Stimulated activated CD8-positive, alpha-beta memory T cell treated with anti-CD3 and anti-CD28 coated beads, Interleukin-4, amount 100 ng/mL, for 1 hour (primary cell): ENCODE data around the gene DIAPH3.

Source experiments
- DNase-seq, 2 donors: peaks; one replicate each; pipeline ENCODE4 v3.0.0-alpha.2; 2020; ENCODE audit warnings: low read depth in 2 of 2, low spot score in 1 of 2

Gene DIAPH3

DNA sequence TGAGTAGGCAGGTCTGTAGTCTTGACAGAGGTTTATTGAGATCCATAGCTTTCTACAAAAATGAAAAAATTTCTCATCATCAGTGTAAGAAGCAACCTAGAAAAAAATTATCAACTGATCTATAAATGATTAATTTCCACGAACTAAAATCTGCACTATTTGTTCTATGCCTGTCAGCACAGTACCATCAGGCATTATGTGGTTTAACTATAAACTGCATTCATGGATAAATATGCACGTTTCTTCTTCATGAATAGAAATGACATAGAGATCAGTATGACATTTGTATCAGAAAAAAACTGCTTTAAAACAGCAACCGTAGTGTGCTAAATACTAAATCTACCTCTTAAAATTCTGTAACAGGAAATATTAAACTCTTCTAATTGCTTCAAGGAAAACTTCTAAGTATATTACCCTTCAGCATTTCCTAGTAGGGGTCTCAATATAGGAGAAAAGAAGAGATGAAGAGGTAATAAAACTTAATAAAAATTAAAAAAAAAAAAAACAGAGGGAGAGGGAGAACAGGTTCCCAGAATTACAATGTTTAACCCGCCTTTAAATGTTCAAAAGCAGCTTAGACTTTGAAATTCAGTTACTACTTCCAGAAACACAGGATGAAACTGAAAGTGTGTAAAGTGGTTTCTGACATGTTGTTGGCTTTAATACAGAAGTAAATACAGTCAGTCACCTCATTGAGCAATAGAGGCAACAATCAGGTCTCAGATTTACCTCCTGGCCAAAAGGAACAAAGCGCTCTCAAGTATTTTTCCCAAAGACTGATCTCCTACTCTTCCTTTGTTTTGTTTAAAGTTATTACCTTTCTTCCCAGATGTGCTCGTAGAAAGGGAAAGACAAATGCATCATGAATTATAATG is 144.4 kb downstream of the DIAPH3 start:
- DNase-seq = no peak

DNA sequence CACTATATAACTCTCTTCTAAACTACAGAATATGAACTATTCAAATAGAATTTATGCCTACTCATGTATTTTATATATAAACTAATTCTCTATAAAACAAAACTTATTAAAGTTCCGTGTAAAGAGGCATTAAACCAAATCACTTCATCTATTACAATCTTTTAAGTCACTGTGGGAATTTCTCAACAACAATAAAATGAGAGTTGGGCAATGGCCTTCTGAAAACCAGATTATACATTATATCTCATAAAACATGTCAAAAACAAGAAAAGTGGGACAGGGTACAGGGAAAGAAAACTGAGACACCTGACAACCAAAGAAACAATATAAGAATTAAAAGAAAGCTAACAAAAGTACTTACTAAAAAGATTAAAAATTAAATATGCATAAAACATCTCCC is 145.2 kb downstream of the DIAPH3 start:
- DNase-seq = no peak

DNA sequence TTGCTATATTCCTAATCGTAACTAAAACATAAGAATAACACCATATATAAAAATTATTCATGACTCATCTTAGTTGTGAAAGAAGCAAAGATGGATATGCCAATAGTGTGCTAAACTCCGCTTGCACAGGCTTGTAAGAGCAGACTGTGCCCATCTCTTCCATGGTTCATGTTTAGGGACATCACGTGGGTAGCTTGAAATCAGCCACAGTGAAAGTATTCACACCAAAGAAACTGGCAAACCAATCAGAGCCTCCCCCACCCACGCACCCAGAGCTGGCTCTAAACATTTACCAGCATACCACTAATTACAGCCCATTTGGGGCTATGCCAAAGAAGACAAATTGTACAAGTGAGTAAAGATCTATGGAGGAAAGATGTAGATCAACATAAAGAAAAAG is 147.5 kb downstream of the DIAPH3 start:
- DNase-seq = no peak

DNA sequence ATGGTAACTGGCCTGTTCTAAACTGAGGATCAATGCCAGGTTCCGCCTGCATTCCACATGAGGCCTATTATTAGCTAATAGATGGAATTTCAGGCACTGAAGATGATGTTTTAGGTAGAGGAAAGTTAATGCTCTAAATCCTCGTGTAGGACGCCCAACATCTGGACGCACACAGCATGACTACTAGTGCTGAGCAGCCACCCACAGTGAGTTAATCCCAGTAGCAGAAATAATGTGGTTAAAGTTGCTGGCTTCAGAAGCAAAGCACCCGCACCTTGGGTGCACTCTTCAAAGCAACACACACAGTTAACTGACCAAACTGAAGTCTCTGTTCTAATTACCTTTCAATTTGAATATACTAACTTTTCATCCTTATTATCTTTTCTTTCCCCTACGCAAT is 150.6 kb downstream of the DIAPH3 start:
- no peak for DNase-seq

DNA sequence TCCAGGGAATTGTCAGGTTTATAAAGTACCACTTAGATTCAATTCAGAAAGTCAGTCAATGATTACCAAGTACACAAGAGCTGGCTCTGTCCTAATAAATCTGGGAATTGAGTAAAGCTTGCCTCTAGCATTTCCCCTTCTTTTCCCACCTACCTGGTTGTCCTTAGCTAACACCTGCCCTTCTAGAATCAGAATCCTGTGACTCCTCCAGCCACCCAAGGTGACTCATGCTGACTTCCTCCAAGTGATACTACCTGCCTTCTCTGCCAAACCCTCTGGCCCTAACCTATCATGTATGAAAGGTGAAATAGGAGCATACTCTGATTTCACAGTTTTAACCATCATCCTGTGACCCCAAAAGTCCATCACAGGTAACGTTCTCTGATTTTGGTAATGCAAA is 151.2 kb downstream of the DIAPH3 start:
- no peak for DNase-seq

DNA sequence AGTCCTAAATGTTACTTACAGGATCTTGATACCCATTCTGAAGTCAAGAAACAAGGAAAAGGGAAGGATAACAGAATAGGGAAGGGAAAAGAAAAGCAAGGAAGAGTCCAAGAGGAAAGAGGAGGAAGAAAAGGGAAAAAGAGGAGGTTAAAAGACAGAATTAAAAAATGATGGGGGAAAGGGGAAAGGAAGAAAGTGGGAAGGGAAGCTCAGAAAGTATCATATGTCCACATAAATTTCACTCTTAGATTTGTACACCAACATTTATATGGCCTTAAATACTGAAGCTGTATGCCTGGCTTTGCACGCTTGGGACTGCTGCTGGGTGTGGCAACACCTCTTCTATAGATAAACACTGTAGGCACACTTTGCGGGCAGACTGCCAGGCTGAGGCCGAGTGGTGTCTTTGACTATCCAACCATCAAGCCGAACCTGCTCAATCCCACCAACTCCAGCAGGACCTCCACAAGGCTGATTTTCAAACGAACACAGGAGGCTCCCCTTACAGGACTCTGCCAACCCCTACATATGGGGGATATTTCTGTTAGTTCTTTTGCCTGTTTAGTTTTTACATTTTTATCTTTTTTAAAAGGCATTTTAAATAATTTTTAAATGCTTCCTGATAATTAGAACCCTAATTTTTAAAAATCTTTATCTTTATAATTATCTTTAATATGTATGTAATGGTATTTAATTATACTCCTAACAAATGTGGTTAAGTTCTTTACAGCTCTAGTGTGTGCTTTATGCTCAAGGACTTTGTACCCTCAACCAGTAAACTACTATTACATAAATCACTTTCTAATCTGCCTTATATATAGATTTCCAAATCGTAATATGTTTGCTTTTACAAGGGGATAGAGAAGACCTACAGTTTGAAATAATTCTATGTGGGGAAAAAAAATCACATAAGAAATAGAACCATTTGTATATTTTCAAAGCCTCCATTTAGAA is 154.2 kb downstream of the DIAPH3 start:
- no peak for DNase-seq

DNA sequence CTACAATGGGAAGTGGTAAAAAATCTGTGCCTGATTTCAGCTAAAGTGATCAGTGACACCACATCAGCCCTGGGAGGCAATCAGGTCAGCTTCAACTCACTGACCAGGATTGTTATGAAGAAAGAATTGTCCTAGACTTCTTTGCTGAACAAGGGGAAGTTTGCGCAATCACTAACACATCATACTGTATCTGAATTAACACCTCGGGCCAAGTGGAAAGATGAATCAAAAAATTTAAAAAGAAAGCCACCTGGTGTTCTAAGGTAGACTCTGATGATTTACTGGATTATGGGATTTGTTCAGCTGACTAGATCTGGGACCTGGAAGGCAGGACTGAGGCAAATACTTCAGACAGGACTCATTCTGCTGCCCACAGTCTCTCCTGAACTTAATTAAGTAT is 161.8 kb downstream of the DIAPH3 start:
- DNase-seq = no peak

DNA sequence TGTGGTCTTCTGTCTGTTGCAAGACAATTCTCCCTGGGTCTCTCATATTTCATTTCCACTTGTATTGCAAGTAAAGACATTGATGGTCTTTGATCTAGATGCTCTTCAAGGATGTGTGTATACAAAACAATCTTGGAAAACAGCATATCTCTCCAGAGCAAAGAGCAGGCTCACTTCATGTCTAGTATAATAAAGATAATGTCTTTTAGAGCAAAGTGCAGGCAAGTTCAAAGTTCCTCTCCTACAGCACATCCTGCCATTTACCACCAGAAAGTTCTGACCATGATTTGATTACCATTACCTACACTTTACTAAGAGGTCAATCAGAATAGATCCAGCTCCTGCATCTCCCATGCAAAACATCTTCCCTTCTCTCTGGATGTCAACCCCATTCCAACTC is 162.8 kb downstream of the DIAPH3 start:
- DNase-seq = no peak

DNA sequence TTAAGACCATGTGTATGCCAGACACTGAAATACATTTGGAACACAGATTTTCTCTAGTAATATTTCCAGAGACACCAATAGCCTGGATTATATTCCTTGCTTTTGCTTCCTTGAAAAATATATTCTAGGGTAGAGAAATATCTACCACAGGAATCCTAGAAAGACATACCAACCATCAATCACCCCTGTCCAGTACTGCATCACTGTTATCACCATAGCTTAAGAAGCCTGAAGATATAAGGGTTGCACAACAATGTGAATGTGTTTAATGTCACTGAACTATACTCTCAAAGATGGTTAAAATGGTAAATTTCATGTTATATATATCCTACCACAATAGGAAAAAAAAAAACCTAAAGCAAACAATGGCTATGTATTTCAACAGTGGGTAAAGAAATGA is 163.6 kb downstream of the DIAPH3 start:
- DNase-seq = no peak

DNA sequence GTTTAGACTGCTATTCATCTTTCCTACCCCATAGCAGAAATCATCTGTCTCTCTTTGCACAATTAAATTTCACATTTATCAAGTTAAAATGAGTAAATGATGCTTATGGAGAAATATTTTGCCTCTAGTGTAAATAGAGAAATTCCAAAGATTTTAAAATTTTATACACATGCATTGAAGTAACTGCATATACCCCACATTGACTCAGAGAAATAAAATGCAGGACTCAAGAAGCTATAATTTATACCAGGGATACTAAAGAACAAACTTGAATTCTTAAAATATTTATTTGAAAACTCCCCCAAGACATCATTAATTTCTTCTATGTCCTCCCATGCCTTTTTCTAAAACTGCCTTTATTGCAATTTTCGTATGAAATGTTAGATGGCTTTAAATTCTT is 165.8 kb downstream of the DIAPH3 start:
- no peak for DNase-seq

DNA sequence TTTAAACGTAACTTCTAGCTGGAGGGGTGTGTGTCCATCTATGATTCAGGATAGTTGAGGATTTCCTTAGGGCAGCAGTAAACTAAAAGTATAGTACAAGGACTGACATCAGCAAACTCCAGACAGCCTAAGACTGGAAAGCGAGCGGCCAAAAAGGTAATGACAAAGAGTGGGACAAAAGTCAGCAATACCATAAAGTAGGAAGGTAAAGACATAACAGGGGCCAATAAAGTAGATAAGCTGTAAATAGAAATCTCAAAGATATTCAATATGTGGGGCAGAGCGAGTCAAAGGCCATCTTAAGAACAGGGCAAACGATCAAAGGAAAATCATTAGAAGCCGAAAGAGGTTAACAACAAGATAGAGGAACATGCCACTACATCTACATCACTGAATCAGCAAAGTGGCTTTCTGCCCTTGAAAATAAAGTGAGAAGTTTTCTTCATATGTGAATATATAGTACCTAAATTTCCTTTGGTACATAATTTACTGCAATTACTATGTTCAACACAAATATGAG is 167.2 kb downstream of the DIAPH3 start:
- no peak for DNase-seq

DNA sequence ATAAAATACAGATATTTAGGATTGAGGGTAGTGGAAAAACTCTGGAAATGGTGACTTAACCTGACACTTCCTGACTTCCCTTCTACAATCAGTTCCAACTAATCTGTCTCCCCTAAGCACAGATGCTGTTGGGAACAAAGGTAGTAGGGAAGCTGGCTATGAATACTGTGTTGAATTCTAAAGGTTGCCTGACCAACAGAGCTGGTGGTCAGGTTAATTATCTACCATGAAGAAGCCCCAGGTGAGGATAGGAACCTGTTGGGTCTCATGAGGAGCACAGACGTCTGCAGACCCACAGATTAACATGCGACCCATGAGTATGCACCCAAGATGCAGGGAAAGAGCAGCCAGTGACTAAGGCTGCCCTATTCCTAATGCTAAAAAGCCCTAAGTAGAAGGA is 172.3 kb downstream of the DIAPH3 start:
- DNase-seq = no peak

DNA sequence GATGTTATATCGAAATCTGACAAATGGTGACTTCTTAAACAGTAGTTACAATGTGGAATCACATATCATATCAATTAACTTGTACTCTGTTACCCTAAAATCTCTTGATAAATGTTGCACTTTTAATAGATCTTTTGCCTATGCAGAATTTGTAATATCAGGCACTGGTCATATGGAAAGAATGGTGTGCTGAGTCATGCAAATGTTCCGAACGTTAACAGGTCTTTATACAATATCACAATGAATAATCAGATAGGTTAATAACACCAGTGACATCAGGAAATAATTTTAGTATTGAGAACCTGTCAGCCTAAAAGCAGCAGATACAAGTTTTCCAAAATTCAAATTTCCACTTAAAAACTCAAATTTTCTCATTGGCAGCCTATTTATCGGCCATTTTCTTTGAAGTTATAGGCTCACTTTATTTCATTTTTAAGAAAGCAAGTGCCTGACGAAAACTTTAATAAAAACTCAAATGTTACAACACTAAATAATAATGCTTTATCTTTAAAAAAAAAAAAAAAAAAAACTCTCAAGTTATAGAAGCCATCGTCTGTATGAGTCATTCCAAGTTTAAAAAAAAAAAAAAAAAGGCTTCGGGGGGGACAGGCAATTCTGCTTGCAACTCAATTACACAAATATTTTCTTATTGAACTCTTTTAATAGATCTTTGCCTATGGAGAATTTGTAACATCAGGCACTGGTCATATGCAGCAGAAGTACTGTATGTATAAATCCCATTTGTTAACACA is 180.9 kb downstream of the DIAPH3 start:
- no peak for DNase-seq

DNA sequence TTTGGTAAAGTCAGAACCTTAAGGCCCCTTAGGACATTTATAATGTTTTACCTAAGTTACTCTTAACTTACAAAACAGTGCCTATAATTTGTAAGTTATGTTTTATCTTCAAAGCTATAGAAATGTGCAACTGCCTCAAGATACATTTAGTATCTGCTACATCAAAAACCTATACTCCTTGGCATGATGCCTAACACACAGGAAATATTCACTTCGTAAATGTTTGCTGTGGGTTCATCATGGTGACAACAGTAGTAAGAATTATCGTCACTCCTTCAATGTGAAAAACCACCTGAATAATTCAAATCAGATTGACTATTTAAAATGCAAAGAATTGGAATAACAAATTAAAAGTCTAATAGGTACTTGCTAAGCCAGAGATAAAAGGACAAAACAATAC is 184.1 kb downstream of the DIAPH3 start:
- no peak for DNase-seq

DNA sequence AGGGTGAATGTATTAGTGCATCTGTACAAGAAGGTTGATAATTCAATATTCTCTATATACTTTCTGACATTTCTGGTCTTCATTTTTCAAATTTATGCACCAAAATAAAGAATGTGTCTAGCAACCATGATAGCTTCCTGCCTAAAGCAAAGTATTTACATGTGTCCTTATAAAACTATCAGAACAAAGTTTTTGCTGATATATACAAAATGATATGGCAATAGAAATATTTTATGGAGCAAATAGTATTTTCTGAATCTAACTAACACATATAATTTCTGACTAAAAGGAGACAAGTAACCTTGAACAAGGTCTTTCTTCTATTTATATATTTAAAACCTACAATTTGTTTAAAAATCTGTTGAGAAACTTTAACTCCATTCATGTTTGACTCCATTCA is 184.9 kb downstream of the DIAPH3 start:
- no peak for DNase-seq

DNA sequence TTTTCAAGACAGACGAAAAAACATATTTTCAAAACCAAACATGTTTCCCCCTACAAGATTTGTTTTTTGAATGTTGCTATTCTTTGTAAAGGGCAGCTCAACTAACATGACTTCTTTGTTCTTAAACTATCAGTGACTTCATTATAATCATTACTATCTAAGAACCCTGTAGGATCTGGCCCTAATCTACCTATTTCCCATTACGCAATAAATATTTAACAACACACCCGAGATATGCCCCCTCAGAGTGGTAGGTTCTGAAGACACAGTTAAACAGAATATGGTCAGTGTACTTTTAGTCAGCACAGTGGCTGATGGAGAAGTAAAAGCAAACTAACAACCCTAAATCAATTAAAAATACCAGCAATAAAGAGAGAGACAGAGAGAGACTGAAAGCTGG is 186.9 kb downstream of the DIAPH3 start:
- no peak for DNase-seq

DNA sequence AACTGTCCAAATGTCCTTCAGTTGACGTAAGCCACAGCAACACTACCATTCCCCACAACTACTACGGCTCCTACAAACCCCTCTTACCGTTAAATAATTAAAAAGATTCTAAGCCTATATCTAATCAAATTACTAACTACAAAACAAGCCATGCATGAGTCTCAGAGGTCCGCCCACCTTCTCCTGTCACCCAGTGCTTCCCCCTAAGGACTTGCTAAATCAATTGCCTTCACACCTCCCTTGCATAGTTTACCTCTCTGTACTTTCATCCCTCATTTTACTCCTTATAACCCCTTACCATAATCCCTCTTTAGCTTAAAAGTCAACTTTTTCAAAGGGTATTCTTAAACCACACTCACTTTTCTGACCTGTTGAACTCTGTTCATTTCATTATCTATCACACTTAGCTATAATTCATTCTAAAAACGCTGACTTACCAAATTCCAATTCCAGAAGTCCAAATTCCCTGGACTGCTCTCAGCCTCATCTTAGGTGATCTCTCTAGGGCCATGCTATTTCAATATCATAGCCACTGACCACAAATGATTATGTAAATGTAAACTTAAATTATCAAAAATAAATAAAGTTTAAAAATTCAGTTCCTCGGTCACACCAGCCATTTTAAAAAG is 187.8 kb downstream of the DIAPH3 start:
- no peak for DNase-seq

DNA sequence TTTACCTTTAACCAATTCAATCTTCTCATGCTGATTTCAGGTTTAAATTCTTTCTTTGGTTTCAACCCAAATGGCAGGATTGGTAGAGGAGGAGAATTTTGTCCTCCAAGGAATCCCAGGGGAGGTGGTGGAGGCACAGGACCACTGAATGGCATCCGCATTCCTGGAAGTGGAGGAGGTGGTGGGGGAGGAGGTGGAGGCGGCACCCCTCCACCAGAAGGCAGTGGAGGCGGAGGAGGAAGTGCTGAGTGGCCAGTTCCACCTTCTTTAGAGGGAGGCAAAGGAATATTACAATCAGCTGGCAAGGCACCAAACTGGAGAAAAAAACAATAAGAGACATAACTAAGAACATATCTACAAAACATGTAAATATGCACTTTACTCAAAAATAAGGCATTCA is 192.9 kb downstream of the DIAPH3 start:
- no peak for DNase-seq

DNA sequence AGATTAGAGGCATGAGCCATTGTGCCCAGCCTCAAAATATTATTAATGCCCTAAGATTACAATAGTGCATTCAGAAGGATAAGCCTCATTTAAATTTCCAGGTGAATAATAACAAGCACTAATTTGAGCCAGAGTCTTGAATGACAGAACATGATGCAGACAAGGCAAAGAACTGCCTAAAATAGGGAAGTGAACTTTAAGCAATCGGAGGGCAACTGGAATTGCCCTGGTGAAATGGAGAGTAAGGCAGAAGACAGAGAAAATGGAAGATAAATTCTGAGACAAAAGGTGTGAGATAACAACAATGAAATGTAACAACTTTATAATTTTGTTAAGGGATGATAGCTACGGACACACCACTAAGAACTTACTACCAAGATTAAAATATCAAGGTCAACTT is 199.9 kb downstream of the DIAPH3 start:
- DNase-seq = no peak

DNA sequence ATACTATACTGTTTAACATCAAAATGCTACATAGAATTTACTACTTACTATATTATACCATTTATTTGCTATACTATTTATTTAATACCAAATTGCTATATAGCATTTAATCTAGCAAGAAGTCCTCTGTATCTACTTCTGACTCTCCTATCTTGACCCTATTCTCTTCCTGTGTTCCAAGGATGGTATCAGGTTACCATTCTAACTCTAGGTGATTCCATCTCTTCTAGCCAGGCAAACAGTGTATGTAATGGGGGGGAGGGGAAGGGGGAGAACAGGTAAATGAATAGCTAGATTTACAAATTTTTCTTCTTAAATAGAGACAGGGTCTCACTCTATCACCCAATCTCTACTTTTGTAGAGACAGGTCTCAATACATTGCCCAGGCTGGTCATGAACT is 200.3 kb downstream of the DIAPH3 start:
- no peak for DNase-seq

DNA sequence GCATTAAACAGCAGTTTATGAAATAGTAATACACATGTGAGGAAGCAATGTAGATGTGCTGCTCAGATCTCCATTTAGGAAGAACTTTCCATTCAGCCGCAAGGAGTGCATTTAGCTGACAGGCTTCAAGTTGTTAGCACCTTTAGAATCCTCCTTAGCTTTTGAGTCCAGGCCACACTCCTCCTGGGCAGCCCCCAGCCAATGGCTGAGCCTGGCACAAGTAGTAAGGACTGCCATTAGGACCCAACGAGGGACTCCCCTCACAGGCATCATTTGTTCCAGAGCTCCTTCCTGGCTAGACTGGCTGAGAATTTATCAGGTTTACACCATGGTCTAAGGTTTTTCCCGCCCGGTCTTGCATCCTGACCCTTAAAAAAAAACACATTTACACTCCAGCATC is 201.4 kb downstream of the DIAPH3 start:
- no peak for DNase-seq
